ENCODE results near the gene C2CD5. TPM values are rescaled to one million over a fixed set of nuclear protein-coding genes. Genes with fewer than 3 reads are reported as not detected.

C2CD5 gene
- polyA plus RNA-seq, 1 donor from 2014 or later = 171 TPM

- no peak overlapping the region for H3K4me2 ChIP-seq (ENCODE audit: low read length)
- no peaks in the 10 kb centered on the region for H3K9me3 ChIP-seq (ENCODE audit: low read length)
- H2AFZ ChIP-seq (ENCODE audit: low read depth, low read length) = no peak overlapping the region
These were observed 112.6 kb downstream of the C2CD5 start for GRCh38 chr12:22431693-22432251.

GRCh38 chr12:22416801-22417200 lies 127.5 kb downstream of the C2CD5 start:
- no peaks in the 10 kb centered on the region for H3K36me3 ChIP-seq (ENCODE audit: insufficient read depth, low read length)
- TF ChIP-seq EP300 (conservative IDR thresholded peaks at IDR 0.05; ENCODE audit: poor library complexity, severe bottlenecking) = no peak
- no peak for TF ChIP-seq POLR2AphosphoS5 (IDR thresholded peaks at IDR 0.05)
- TF ChIP-seq RAD21 (conservative IDR thresholded peaks at IDR 0.05) = no peak
- H3K79me2 ChIP-seq (replicated peaks; ENCODE audit: insufficient read depth, low read length) = no peaks in the 10 kb centered on the region
- no peak overlapping the region for H3K9ac ChIP-seq (ENCODE audit: low read length)
- no peaks in the 10 kb centered on the region for H3K9me2 ChIP-seq (ENCODE audit: insufficient read depth, low read length)
- H3K9me3 ChIP-seq (ENCODE audit: low read length) = no peaks in the 10 kb centered on the region
- no peaks in the 10 kb centered on the region for H3K27me3 ChIP-seq (ENCODE audit: insufficient read depth, low read depth, low read length)
- H3F3A ChIP-seq (ENCODE audit: insufficient read depth, low read length, poor library complexity, severe bottlenecking) = no peaks in the 10 kb centered on the region
- H3K27ac ChIP-seq (ENCODE audit: low read length) = no peak overlapping the region
- H2AFZ ChIP-seq (ENCODE audit: low read depth, low read length) = no peak overlapping the region
- no peak overlapping the region for H3K4me2 ChIP-seq (ENCODE audit: low read length)
- no peaks in the 10 kb centered on the region for H4K20me1 ChIP-seq (ENCODE audit: insufficient read depth)
- H3K4me3 ChIP-seq (ENCODE audit: low read length) = no peak overlapping the region

More at GRCh38 chr12:22431693-22432251, 112.6 kb downstream of the C2CD5 start:
- H3F3A ChIP-seq (ENCODE audit: insufficient read depth, low read length, poor library complexity, severe bottlenecking) = no peaks in the 10 kb centered on the region
- H4K20me1 ChIP-seq (ENCODE audit: insufficient read depth) = no peaks in the 10 kb centered on the region
- no peak overlapping the region for H3K27ac ChIP-seq (ENCODE audit: low read length)
- H3K9me2 ChIP-seq (ENCODE audit: insufficient read depth, low read length) = no peaks in the 10 kb centered on the region
- no peaks in the 10 kb centered on the region for H3K27me3 ChIP-seq (ENCODE audit: insufficient read depth, low read depth, low read length)
- TF ChIP-seq EZH2 (IDR thresholded peaks at IDR 0.05; ENCODE audit: borderline replicate concordance, insufficient read depth, low read length, poor library complexity, severe bottlenecking) (no peak), MXI1 (conservative IDR thresholded peaks at IDR 0.05; ENCODE audit: poor library complexity, severe bottlenecking) (no peak), RAD21 (conservative IDR thresholded peaks at IDR 0.05) (no peak), EP300 (conservative IDR thresholded peaks at IDR 0.05; ENCODE audit: poor library complexity, severe bottlenecking) (no peak), REST (IDR thresholded peaks at IDR 0.05; ENCODE audit: borderline replicate concordance) (no peak), SMC3 (conservative IDR thresholded peaks at IDR 0.05; ENCODE audit: poor library complexity) (no peak), POLR2AphosphoS5 (IDR thresholded peaks at IDR 0.05) (no peak), TAF1 (IDR thresholded peaks at IDR 0.05; ENCODE audit: low read depth) (no peak), CTCF (IDR thresholded peaks at IDR 0.05; ENCODE audit: poor library complexity, severe bottlenecking) (no peak)
- no peak overlapping the region for H3K4me3 ChIP-seq (ENCODE audit: low read length)
- H3K79me2 ChIP-seq (replicated peaks; ENCODE audit: insufficient read depth, low read length) = no peaks in the 10 kb centered on the region
- no peaks in the 10 kb centered on the region for H3K36me3 ChIP-seq (ENCODE audit: insufficient read depth, low read length)
- no peak overlapping the region for H3K9ac ChIP-seq (ENCODE audit: low read length)

Data from neural cell (in vitro differentiated cells).